Upper lobe of left lung (tissue), 6 donors: ENCODE measurements around the gene OLFML2B. TPM values are rescaled to one million over a fixed set of nuclear protein-coding genes. Genes with fewer than 3 reads are reported as not detected.

ENCODE experiments used
- ATAC-seq, 2 donors: fragments of 200-7000 bp; cut with Tn5 transposase; one replicate each; pipeline ENCODE4 v1.9.1; 2022; ENCODE audit warnings: mild to moderate bottlenecking in 2 of 2, moderate library complexity in 2 of 2; ENCODE audit not compliant: low FRiP score in 2 of 2
- DNase-seq, 2 donors: peaks; one replicate each; pipeline ENCODE4 v3.0.0-alpha.2; 2019 to 2020
- H3K27ac ChIP-seq, 4 donors: fragments of 200-600 bp; sonication (generic); one replicate each; pipeline ENCODE4 v1.5.1; 2016 to 2019
- H3K27me3 ChIP-seq, 4 donors: fragments of 200-600 bp; sonication (generic); one replicate each; pipeline ENCODE4 v1.5.1; 2017 to 2019
- H3K36me3 ChIP-seq, 4 donors: fragments of 200-600 bp; sonication (generic); one replicate each; pipeline ENCODE4 v1.5.1; 2016 to 2019
- H3K4me1 ChIP-seq, 4 donors: fragments of 200-600 bp; sonication (generic); one replicate each; pipeline ENCODE4 v1.5.1; 2018 to 2019
- H3K4me3 ChIP-seq, 4 donors: fragments of 200-600 bp; sonication (generic); one replicate each; pipeline ENCODE4 v1.5.1; 2017 to 2019; ENCODE audit warnings: mild to moderate bottlenecking in 2 of 4, moderate library complexity in 1 of 4
- H3K9me3 ChIP-seq, 4 donors: fragments of 200-600 bp; sonication (generic); one replicate each; pipeline ENCODE4 v1.5.1; 2018 to 2019
- CTCF ChIP-seq, 6 experiments: fragments of 450-650 bp in 4 of 6; fragments of 200-600 bp in 2 of 6; sonication (generic) in 2 of 6; IDR thresholded peaks; one replicate each; pipeline ENCODE4 v1.5.1; 2016 to 2019; ENCODE audit warnings: antibody characterized with exemption in 6 of 6
- EP300 ChIP-seq, 4 donors: sonication (generic); formaldehyde crosslinking; IDR thresholded peaks; one replicate each; pipeline ENCODE4 v1.5.1; 2017; ENCODE audit warnings: antibody characterized with exemption in 4 of 4, control low read depth in 2 of 4
- POLR2A ChIP-seq, 4 donors: fragments of 450-650 bp; IDR thresholded peaks; one replicate each; pipeline ENCODE4 v1.5.1; 2016 to 2017; ENCODE audit warnings: antibody characterized with exemption in 4 of 4, mild to moderate bottlenecking in 2 of 4
- POLR2AphosphoS5 ChIP-seq, 2 donors: sonication (generic); formaldehyde crosslinking; IDR thresholded peaks; one replicate each; pipeline ENCODE4 v1.5.1; 2017; ENCODE audit warnings: antibody characterized with exemption in 2 of 2
- WGBS, 2 donors: methylation state at CpG; one replicate each; pipeline ENCODE4 v1.1.5; 2017 to 2018; 5-methylcytosine and 5-hydroxymethylcytosine counted together
- total RNA-seq, 6 donors: library from RNA; depleted of rRNA in 4 of 6; stranded (reverse); fragments of >200 nt in 4 of 6; gene quantifications; one replicate each; pipeline versions ENCODE4 v1.1.0 to v1.2.1, GENCODE V29; 2016 to 2021
- donor health status: DM: no; HTN: no; CAD: no; lungs with moderate emphysema.
- donor health status: DM: no; HTN: yes; CAD: no; lungs with severe emphysema.

OLFML2B gene
- total RNA-seq, 6 donors from 2014 or later = 5.1 to 51.3 (median 9.9) TPM

GRCh38 chr1:162062542-162063015 is 38.9 kb upstream of the OLFML2B start:
- no peak overlapping the region for H3K27ac ChIP-seq
- DNase-seq = no peak
- WGBS, 2 donors = 58 to 73% methylated on average over 4 of the region's 4 CpGs
- H3K4me1 ChIP-seq = no peaks in the 10 kb centered on the region
- H3K4me3 ChIP-seq = no peak overlapping the region
- no peaks in the 10 kb centered on the region for H3K36me3 ChIP-seq
- ATAC-seq = no peak
- no peak for TF ChIP-seq POLR2A (IDR thresholded peaks at IDR 0.05)
- no peak for TF ChIP-seq EP300 (IDR thresholded peaks at IDR 0.05)
- TF ChIP-seq CTCF (IDR thresholded peaks at IDR 0.05) = no peak
- TF ChIP-seq POLR2AphosphoS5 (IDR thresholded peaks at IDR 0.05) = no peak
- no peaks in the 10 kb centered on the region for H3K9me3 ChIP-seq
- no peaks in the 10 kb centered on the region for H3K27me3 ChIP-seq

- TF ChIP-seq POLR2AphosphoS5 (IDR thresholded peaks at IDR 0.05) (no peak), CTCF (IDR thresholded peaks at IDR 0.05) (no peak), EP300 (IDR thresholded peaks at IDR 0.05) (no peak), POLR2A (IDR thresholded peaks at IDR 0.05) (no peak)
- ATAC-seq (no peak), DNase-seq (no peak)
- no peaks in the 10 kb centered on the region for H3K27me3 ChIP-seq
- H3K4me3 ChIP-seq = no peak overlapping the region
- H3K36me3 ChIP-seq = no peaks in the 10 kb centered on the region
- H3K27ac ChIP-seq = no peak overlapping the region
- 97 to 100% methylated on average over 1 of the region's 1 CpG for WGBS, 2 donors
- no peaks in the 10 kb centered on the region for H3K9me3 ChIP-seq
- no peaks in the 10 kb centered on the region for H3K4me1 ChIP-seq
These were observed 36.6 kb upstream of the OLFML2B start for GRCh38 chr1:162060314-162060713.

GRCh38 chr1:162059721-162060120 is 36.1 kb upstream of the OLFML2B start:
- H3K36me3 ChIP-seq = no peaks in the 10 kb centered on the region
- 56 to 72% methylated on average over 3 of the region's 3 CpGs for WGBS, 2 donors
- no peaks in the 10 kb centered on the region for H3K27me3 ChIP-seq
- no peak overlapping the region for H3K27ac ChIP-seq
- H3K4me1 ChIP-seq = no peaks in the 10 kb centered on the region
- H3K9me3 ChIP-seq = no peaks in the 10 kb centered on the region
- ATAC-seq (no peak), DNase-seq (no peak)
- TF ChIP-seq CTCF (IDR thresholded peaks at IDR 0.05) = no peak
- TF ChIP-seq POLR2AphosphoS5 (IDR thresholded peaks at IDR 0.05) = no peak
- TF ChIP-seq EP300 (IDR thresholded peaks at IDR 0.05) = no peak
- no peak for TF ChIP-seq POLR2A (IDR thresholded peaks at IDR 0.05)
- H3K4me3 ChIP-seq = no peak overlapping the region

- Histone ChIP-seq H3K27me3 (no peaks in the 10 kb centered on the region), H3K4me1 (no peaks in the 10 kb centered on the region), H3K9me3 (no peaks in the 10 kb centered on the region), H3K27ac (no peak overlapping the region), H3K36me3 (no peaks in the 10 kb centered on the region), H3K4me3 (no peak overlapping the region)
- ATAC-seq (no peak), DNase-seq (no peak)
- TF ChIP-seq POLR2A (IDR thresholded peaks at IDR 0.05) (no peak), POLR2AphosphoS5 (IDR thresholded peaks at IDR 0.05) (no peak), CTCF (IDR thresholded peaks at IDR 0.05) (no peak), EP300 (IDR thresholded peaks at IDR 0.05) (no peak)
- WGBS, 2 donors = 86 to 95% methylated on average over 3 of the region's 3 CpGs
These were observed 32.9 kb upstream of the OLFML2B start for GRCh38 chr1:162056579-162056978.

- DNase-seq (peak in 1 of 2 donors; percentile 66), ATAC-seq (peak; percentile 84 to 93)
- 42 to 100% methylated on average over 1 to 3 of the region's 3 CpGs for WGBS, 2 donors
These were observed 32.4 kb upstream of the OLFML2B start for GRCh38 chr1:162056043-162056442.

More at GRCh38 chr1:162056043-162056442, 32.4 kb upstream of the OLFML2B start:
- TF ChIP-seq EP300 (IDR thresholded peaks at IDR 0.05) (no peak), POLR2A (IDR thresholded peaks at IDR 0.05) (no peak), CTCF (IDR thresholded peaks at IDR 0.05) (peak; percentile 65 to 88 (median 82))
- Histone ChIP-seq H3K9me3 (no peaks in the 10 kb centered on the region), H3K36me3 (no peaks in the 10 kb centered on the region), H3K4me1 (no peaks in the 10 kb centered on the region), H3K4me3 (no peak overlapping the region), H3K27ac (no peak overlapping the region), H3K27me3 (no peaks in the 10 kb centered on the region)
